Measurements from ENCODE around the gene PIAS4.

DNA sequence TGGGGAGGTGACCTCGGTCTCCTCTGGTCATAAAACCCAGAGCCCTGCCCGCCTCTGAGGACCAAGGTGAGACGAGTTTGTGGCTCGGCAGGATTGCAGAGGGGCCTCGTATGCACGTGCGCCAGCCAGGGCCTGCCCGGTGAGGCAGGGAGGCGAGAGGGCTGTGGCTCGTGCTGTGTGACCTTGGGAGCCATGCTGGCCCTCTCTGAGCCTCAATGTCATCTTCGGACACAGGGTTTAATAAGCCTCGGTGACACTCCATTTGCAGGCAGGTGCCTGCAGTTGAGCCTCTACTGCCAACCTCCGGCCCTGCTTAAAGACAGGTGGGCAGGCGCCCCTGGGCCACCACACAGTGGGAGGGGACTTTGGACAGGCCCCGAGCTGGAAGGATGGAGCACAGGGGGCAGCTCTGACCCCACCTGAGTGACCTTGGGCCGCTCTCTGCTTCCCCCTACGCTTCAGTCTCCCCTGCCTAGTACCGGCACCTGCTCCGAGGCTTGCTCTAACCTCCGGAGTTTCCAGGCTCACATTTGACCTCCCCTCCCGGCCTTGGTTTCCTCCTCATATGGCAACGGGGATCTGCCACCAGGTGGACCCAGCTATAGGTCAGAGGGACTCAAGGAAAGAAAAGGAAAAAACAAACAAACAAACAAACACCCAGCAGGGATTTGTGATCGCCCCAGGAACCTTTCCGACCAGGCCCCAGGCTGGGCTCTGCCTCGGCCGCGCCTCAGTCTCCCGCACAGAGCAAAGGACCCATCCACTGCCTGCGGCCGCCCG is 56.0 kb downstream of the PIAS4 start:
- TF ChIP-seq CTCF (IDR thresholded peaks at IDR 0.05) = no peak
- TF ChIP-seq POLR2A (IDR thresholded peaks at IDR 0.05) = no peak
